Measurements from ENCODE around the gene AREL1.
A peak's percentile ranks its signal among the peaks of the same experiment; 100 is the strongest.

The AREL1 gene

GRCh38 chr14:74620923-74621322 lies 92.0 kb downstream of the AREL1 start:
- Histone ChIP-seq H3K27ac (ENCODE audit: insufficient read depth in 1 of 2, low read depth in 1 of 2, low read length in 2 of 2, poor library complexity in 1 of 2, severe bottlenecking in 2 of 2) (no peak overlapping the region), H3K4me1 (ENCODE audit: control extremely low read depth in 1 of 4, control insufficient read depth in 4 of 4, insufficient read depth in 4 of 4, low read length in 3 of 4) (peaks cover 7 to 60% (median 32%) of the 10 kb centered on the region in 4 experiments), H3K27me3 (replicated peaks in 2 of 5; ENCODE audit: control insufficient read depth in 4 of 5, insufficient read depth in 5 of 5, low read length in 4 of 5) (no peaks in the 10 kb centered on the region), H3K4me3 (ENCODE audit: control insufficient read depth in 1 of 7, extremely low read depth in 1 of 7, insufficient read depth in 4 of 7, low read depth in 2 of 7, low read length in 6 of 7) (no peak overlapping the region), H3K9me3 (ENCODE audit: control extremely low read depth in 1 of 5, control insufficient read depth in 4 of 5, insufficient read depth in 2 of 5, low read depth in 1 of 5, low read length in 4 of 5) (no peaks in the 10 kb centered on the region), H3K36me3 (ENCODE audit: control insufficient read depth in 4 of 4, insufficient read depth in 4 of 4, low read length in 3 of 4) (no peaks in the 10 kb centered on the region)
- 100% methylated on average over 3 of the region's 3 CpGs for WGBS (ENCODE audit: insufficient coverage)
- ChIA-PET POLR2A (no interaction called here), CTCF (interaction anchor here (1.4 to 5.9 kb wide), 2 partner anchors 10 to 175 kb away, joined by 3 to 33 read pairs; partner anchors contain the start of gene LTBP2)
- no peak for DNase-seq

GRCh38 chr14:74620497-74620921 lies 92.4 kb downstream of the AREL1 start:
- H3K36me3 ChIP-seq (ENCODE audit: control insufficient read depth in 4 of 4, insufficient read depth in 4 of 4, low read length in 3 of 4): no peaks in the 10 kb centered on the region
- H3K9me3 ChIP-seq (ENCODE audit: control extremely low read depth in 1 of 5, control insufficient read depth in 4 of 5, insufficient read depth in 2 of 5, low read depth in 1 of 5, low read length in 4 of 5): no peaks in the 10 kb centered on the region
- 89% methylated on average over 1 of the region's 2 CpGs for WGBS (ENCODE audit: insufficient coverage)
- H3K27me3 ChIP-seq (replicated peaks in 2 of 5; ENCODE audit: control insufficient read depth in 4 of 5, insufficient read depth in 5 of 5, low read length in 4 of 5): peaks cover 0 to under 1% (median 0%) of the 10 kb centered on the region in 5 experiments
- peaks cover 7 to 60% (median 32%) of the 10 kb centered on the region in 4 experiments for H3K4me1 ChIP-seq (ENCODE audit: control extremely low read depth in 1 of 4, control insufficient read depth in 4 of 4, insufficient read depth in 4 of 4, low read length in 3 of 4)
- no peak overlapping the region for H3K4me3 ChIP-seq (ENCODE audit: control insufficient read depth in 1 of 7, extremely low read depth in 1 of 7, insufficient read depth in 4 of 7, low read depth in 2 of 7, low read length in 6 of 7)
- DNase-seq: peak; percentile 62 to 93 (median 92)
- CTCF ChIA-PET: interaction anchor here (1.4 to 4.2 kb wide), 2 partner anchors 11 to 176 kb away, joined by 3 to 23 read pairs; no protein-coding TSS in a partner anchor
- POLR2A ChIA-PET: no interaction called here
- no peak overlapping the region for H3K27ac ChIP-seq (ENCODE audit: insufficient read depth in 1 of 2, low read depth in 1 of 2, low read length in 2 of 2, poor library complexity in 1 of 2, severe bottlenecking in 2 of 2)

GRCh38 chr14:74619672-74620131 lies 93.2 kb downstream of the AREL1 start:
- Histone ChIP-seq H3K4me1 (ENCODE audit: control extremely low read depth in 1 of 4, control insufficient read depth in 4 of 4, insufficient read depth in 4 of 4, low read length in 3 of 4) (peaks cover 7 to 60% (median 32%) of the 10 kb centered on the region in 4 experiments), H3K4me3 (ENCODE audit: control insufficient read depth in 1 of 7, extremely low read depth in 1 of 7, insufficient read depth in 4 of 7, low read depth in 2 of 7, low read length in 6 of 7) (no peak overlapping the region), H3K36me3 (ENCODE audit: control insufficient read depth in 4 of 4, insufficient read depth in 4 of 4, low read length in 3 of 4) (no peaks in the 10 kb centered on the region), H3K27me3 (replicated peaks in 2 of 5; ENCODE audit: control insufficient read depth in 4 of 5, insufficient read depth in 5 of 5, low read length in 4 of 5) (peaks cover 0 to 4% (median 0%) of the 10 kb centered on the region in 5 experiments), H3K27ac (ENCODE audit: insufficient read depth in 1 of 2, low read depth in 1 of 2, low read length in 2 of 2, poor library complexity in 1 of 2, severe bottlenecking in 2 of 2) (no peak overlapping the region), H3K9me3 (ENCODE audit: control extremely low read depth in 1 of 5, control insufficient read depth in 4 of 5, insufficient read depth in 2 of 5, low read depth in 1 of 5, low read length in 4 of 5) (no peaks in the 10 kb centered on the region)
- 91% methylated on average over 4 of the region's 6 CpGs for WGBS (ENCODE audit: insufficient coverage)
- DNase-seq: no peak
- POLR2A ChIA-PET: interaction anchor here (1.3 kb wide), 1 partner anchor 9 kb away, joined by 4 read pairs; no protein-coding TSS in a partner anchor
- CTCF ChIA-PET: interaction anchor here (1.4 to 5.6 kb wide), 3 partner anchors 10 to 176 kb away, joined by 3 to 41 read pairs (median 23); no protein-coding TSS in a partner anchor

DNA sequence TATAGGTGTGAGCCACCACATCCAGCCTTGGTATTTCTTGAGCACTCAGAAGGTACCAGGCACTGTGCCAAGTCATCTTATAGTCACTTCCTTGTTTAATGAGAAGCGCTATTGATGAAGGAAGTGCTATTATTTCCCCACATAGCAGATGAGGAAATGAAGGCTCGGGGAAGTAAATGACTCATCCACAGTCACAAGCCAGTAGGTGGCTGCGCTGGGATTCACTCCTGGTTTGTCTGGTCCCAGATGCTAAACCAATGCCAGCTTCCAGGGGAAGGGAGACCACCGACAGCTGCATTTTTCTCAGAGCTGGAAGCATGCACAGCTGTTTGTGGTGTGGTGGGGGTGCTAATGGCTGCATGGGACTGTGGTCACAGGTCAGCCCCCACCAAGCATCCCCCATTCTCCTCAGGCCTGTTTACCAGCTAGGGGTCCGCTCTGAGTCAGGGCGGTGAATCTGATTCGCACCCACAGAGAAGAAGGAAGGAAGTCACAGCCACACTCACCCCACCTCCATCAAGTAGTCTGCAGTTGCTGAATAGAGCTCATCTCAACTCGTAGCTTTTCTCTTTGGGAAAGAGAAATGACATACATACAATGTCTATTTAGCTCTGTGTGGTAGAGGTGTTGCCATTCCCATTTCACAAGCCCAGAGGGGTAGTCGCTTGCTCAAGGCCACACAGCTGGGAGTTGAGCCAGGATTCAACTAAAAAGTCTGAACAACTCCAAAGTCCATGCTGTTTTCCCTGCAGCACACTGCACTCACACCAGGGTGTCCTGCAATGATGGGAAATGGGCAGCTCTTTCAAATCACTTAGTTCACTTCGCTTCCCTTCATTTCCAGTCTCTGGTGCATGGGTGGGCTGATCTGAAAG lies 94.6 kb downstream of the AREL1 start:
- Histone ChIP-seq H3K27me3 (replicated peaks in 2 of 5; ENCODE audit: control insufficient read depth in 4 of 5, insufficient read depth in 5 of 5, low read length in 4 of 5) (peaks cover 0 to 9% (median 0%) of the 10 kb centered on the region in 5 experiments), H3K4me1 (ENCODE audit: control extremely low read depth in 1 of 4, control insufficient read depth in 4 of 4, insufficient read depth in 4 of 4, low read length in 3 of 4) (peaks cover 7 to 60% (median 32%) of the 10 kb centered on the region in 4 experiments), H3K4me3 (ENCODE audit: control insufficient read depth in 1 of 7, extremely low read depth in 1 of 7, insufficient read depth in 4 of 7, low read depth in 2 of 7, low read length in 6 of 7) (peak overlapping the region in 4 of 7 experiments; percentile 11 to 46 (median 22)), H3K36me3 (ENCODE audit: control insufficient read depth in 4 of 4, insufficient read depth in 4 of 4, low read length in 3 of 4) (no peaks in the 10 kb centered on the region), H3K9me3 (ENCODE audit: control extremely low read depth in 1 of 5, control insufficient read depth in 4 of 5, insufficient read depth in 2 of 5, low read depth in 1 of 5, low read length in 4 of 5) (no peaks in the 10 kb centered on the region), H3K27ac (ENCODE audit: insufficient read depth in 1 of 2, low read depth in 1 of 2, low read length in 2 of 2, poor library complexity in 1 of 2, severe bottlenecking in 2 of 2) (no peak overlapping the region)
- peak; percentile 77 to 95 (median 93) for DNase-seq
- WGBS (ENCODE audit: insufficient coverage): 24% methylated on average over 3 of the region's 10 CpGs
- ChIA-PET POLR2A (interaction anchor here (0.5 to 1.4 kb wide), 3 partner anchors 10 to 18 kb away, joined by 3 to 5 read pairs (median 4); no protein-coding TSS in a partner anchor), CTCF (interaction anchor here (0.6 to 5.6 kb wide), 9 partner anchors 9 to 126 kb away, joined by 3 to 41 read pairs (median 3); no protein-coding TSS in a partner anchor)

DNA sequence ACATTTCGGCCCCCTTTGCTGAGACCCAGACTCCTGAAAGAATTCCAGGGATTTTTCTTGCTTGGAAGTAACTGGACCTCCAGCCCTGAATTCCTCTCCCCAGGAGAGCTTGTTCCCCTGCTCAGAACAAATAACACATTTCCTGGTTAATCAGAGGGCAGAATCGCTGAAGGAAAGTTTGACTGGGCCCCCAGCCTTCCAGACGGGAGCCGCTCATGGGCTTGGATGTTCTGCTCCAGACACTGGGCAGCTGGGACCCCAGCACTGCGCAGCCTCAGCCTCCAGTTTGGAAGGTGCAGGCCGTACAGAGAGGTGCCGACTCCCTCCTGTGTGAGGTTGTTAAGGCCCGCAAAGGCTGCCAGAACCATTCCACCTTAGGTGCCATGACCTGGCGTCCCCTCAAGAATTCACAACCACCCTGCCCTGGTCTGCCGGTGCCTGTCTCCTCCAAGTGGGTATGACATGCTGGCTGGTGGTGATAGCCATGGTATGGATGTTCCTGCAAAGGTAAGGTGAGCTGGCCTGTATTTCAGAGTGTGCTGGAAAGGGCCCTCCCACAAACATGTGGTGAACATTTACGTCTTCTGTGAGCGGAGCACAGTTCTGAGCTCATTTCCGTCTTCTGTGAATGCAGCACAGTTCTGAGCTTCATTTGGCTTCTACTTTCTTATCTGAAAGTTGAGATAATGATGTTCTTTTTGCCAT lies 95.7 kb downstream of the AREL1 start:
- 94% methylated on average over 10 of the region's 13 CpGs for whole genome bisulfite sequencing (ENCODE audit: insufficient coverage)
- Histone ChIP-seq H3K4me1 (ENCODE audit: control extremely low read depth in 1 of 4, control insufficient read depth in 4 of 4, insufficient read depth in 4 of 4, low read length in 3 of 4) (peaks cover 7 to 63% (median 36%) of the 10 kb centered on the region in 4 experiments), H3K36me3 (ENCODE audit: control insufficient read depth in 4 of 4, insufficient read depth in 4 of 4, low read length in 3 of 4) (no peaks in the 10 kb centered on the region), H3K4me3 (ENCODE audit: control insufficient read depth in 1 of 7, extremely low read depth in 1 of 7, insufficient read depth in 4 of 7, low read depth in 2 of 7, low read length in 6 of 7) (no peak overlapping the region), H3K27ac (ENCODE audit: insufficient read depth in 1 of 2, low read depth in 1 of 2, low read length in 2 of 2, poor library complexity in 1 of 2, severe bottlenecking in 2 of 2) (no peak overlapping the region), H3K9me3 (ENCODE audit: control extremely low read depth in 1 of 5, control insufficient read depth in 4 of 5, insufficient read depth in 2 of 5, low read depth in 1 of 5, low read length in 4 of 5) (no peaks in the 10 kb centered on the region), H3K27me3 (replicated peaks in 2 of 5; ENCODE audit: control insufficient read depth in 4 of 5, insufficient read depth in 5 of 5, low read length in 4 of 5) (peaks cover 0 to 10% (median 0%) of the 10 kb centered on the region in 5 experiments)
- ChIA-PET POLR2A (no interaction called here), CTCF (interaction anchor here (0.8 to 5.6 kb wide), 11 partner anchors 7 to 115 kb away, joined by 3 to 41 read pairs (median 4); no protein-coding TSS in a partner anchor)
- no peak for DNase-seq

- Histone ChIP-seq H3K36me3 (ENCODE audit: control insufficient read depth in 4 of 4, insufficient read depth in 4 of 4, low read length in 3 of 4) (no peaks in the 10 kb centered on the region), H3K27me3 (replicated peaks in 2 of 5; ENCODE audit: control insufficient read depth in 4 of 5, insufficient read depth in 5 of 5, low read length in 4 of 5) (peaks cover 0 to 15% (median 2%) of the 10 kb centered on the region in 5 experiments), H3K4me1 (ENCODE audit: control extremely low read depth in 1 of 4, control insufficient read depth in 4 of 4, insufficient read depth in 4 of 4, low read length in 3 of 4) (peaks cover 7 to 64% (median 43%) of the 10 kb centered on the region in 4 experiments), H3K4me3 (ENCODE audit: control insufficient read depth in 1 of 7, extremely low read depth in 1 of 7, insufficient read depth in 4 of 7, low read depth in 2 of 7, low read length in 6 of 7) (no peak overlapping the region), H3K27ac (ENCODE audit: insufficient read depth in 1 of 2, low read depth in 1 of 2, low read length in 2 of 2, poor library complexity in 1 of 2, severe bottlenecking in 2 of 2) (no peak overlapping the region), H3K9me3 (ENCODE audit: control extremely low read depth in 1 of 5, control insufficient read depth in 4 of 5, insufficient read depth in 2 of 5, low read depth in 1 of 5, low read length in 4 of 5) (no peaks in the 10 kb centered on the region)
- WGBS (ENCODE audit: insufficient coverage): no CpG with 5 or more reads among the region's 4 CpGs
- ChIA-PET POLR2A (no interaction called here), CTCF (interaction anchor here (0.8 to 5.6 kb wide), 11 partner anchors 7 to 238 kb away, joined by 3 to 41 read pairs (median 3); no protein-coding TSS in a partner anchor)
- peak; percentile 25 to 66 (median 64) for DNase-seq
These were observed 96.4 kb downstream of the AREL1 start for GRCh38 chr14:74616507-74616906.
